ENCODE data around the gene LYRM4.
A peak's percentile ranks its signal among the peaks of the same experiment; 100 is the strongest.

LYRM4 gene

DNA sequence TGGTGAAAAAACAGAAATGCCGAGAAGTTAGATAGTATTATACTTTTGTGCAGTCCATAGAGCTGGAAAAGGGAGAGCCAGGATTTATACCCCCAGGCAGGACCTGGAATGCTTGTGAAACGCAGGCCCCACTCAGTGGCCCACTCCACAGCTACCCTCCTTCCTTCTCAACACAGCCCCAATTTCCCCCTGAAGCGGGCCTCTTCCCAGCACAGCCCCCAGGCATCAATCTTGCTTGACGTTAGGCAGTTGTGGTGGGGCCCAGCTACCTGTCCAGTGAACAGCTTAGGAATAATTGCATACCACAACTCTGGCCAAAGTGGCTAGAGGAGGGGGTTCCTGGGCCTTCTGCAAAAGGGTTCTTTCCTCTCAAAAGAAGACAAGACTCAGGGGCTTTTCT lies 114.4 kb downstream of the LYRM4 start:
- no peak for DNase-seq (ENCODE audit: low spot score)

DNA sequence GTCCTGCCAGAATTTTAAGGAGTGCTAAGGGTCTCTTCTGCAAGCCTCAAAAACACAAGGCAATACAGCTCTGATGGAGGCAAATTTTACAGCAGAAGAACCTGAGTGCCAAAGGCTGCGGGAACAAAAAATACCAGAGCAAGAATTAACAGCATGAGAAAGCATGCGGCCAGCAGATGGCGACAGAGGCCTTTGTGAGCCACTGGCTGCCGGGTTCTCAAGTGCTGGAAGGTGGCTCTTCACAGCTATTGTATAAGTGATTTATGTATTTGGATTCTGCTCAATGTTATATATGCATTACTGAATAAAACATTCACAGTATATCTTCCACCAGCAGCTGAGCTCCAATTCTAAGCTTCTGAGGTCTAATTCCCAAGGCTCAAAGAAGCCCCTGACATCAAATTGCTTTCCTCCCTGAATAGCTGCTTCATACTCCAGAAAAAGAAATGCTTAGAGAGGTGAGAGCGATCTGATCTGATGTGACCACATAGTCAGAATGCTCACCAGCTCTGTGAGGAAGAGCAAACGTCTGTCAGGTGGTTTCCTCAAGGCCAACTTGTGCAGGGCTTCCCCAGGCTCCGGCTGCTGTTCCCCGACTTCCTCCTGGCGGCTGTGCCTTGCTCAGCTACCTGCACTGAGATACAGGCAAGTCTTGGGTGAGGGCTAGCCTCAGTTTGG lies 117.0 kb downstream of the LYRM4 start:
- DNase-seq (ENCODE audit: low spot score) = peak; percentile 73

DNA sequence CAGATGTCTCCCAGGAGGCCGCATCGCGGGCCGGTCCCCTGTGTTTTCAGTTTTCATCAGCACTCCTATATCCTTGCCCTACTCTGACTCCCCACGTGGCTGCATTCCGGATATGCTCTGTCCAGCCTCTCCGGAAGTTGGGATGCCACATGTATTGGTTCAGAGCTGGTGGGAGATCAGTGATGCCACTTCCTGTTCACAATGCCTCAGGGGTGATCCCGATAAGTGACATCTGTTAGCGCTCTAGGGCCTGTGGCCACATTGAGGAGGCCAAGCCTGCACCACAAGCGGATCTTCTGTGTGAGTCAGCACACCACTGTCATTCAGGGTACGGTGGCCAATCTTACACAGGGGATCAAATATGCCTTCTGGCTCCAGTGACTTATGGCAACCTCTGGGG lies 117.8 kb downstream of the LYRM4 start:
- DNase-seq (ENCODE audit: low spot score) = no peak

DNA sequence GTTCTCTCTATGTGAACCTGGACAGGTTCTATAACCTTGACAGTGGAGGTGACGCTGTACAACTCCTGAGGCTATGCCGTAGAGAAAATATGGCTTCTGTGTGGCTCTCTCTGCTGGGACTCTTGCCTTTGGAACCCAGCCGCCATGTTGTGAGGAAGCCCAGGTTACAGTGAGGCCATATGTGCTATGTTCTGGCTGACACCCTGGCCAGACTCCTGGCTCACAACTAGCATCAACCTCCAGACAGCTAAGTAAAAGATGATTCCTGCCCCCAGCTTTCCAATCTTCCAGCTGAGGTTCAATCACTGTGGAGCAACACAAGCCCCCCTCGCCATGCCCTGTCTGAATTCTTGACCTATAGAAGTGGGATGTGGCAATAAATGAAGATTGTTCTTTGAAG lies 118.6 kb downstream of the LYRM4 start:
- no peak for DNase-seq (ENCODE audit: low spot score)

DNA sequence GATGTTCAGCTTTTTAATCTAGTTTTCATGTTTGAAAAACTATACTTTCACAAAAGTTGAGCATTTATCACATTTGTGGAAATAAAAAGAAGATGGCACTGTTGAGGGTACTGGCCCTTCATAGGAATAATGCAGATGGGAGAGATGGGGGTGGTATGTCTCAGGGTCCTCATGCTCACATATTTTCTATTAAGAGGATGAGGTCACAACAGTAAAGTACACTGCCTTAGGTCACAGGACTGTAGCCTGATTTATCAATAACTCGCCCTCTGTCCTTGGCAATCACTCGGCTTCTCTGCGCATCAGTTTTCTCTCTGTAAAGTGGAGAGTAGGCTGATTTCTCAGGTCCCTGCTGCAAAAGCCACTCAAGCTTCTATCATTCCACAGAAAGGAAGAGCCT lies 119.7 kb downstream of the LYRM4 start:
- no peak for DNase-seq (ENCODE audit: low spot score)

DNA sequence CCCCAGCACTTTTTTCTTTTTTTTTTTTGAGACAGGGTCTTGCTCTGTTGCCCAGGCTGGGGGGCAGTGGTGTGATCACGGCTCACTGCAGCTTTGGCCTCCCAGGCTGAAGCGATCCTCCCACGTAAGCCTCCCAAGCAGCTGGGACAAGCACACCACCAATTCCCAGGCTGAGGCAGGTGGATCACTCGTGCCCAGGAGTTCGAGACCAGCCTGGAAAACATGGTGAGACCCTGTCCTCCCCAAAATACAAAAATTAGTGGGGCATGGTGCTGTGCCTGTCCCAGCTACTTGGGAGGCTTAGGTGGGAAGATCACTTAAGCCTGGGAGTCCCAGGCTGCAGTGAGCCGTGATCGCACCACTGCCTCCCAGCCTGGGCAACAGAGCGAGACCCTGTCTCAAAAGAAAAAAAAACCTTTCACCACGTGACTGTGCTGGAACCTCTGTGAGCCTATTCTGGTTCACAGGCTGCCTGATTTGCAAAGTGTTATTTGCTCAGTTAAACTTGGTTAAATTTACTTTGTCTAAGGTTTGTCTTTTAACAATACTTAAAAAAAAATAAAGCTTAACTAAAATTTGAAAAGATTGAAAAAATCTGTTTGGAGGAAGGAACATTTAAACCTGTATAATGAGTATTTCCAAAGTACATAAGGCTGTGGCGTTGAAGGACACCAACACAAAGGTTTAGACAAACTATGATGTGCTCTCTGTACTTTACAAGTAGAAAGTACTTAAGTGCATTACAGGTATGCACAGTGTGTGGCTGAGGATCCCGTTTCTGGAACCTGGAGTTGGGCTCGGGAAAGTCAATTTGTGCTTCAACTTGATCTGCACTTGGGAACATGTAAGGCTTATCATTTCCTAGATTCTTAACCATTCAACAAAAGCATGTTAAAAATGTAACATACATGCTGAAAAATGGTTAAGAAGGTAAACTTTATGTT lies 120.7 kb downstream of the LYRM4 start:
- DNase-seq (ENCODE audit: low spot score) = no peak

DNA sequence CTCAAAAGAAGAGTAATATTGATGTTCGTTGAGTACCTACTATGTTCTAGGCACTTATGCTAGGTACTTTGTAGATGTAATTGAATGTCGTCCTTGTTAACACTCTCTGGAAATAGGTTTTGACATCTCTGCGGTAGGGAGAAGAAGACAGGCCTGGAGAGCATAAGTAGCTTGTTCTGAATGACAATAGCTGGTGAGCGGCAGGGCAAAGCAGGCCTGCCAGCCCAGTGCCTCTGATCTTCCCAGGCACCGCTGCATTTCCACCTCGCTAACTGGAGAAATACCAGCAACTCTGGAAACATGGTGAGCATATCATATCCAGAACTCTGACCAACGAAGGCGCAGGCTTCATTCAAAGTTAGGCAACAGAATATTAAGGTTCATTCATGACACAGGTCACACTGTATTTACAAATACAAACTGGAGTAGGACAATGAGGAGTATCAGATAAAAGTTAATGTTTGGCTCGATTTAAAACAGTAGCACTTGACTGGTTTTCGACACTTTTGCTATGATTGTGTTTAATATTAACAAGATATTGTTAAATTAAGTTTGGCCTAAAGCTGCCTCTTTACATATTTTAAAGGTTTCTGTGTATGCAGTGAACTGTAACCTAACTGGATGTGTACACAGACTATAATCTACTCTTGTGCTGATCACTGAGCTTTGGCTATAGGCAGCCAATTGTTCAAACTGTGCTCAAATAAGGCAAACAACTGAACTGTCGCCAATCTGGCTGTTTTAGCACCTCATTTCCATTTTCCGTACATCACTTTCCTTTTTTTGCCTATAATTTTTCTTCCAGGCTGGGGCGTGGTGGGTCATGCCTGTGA lies 121.5 kb downstream of the LYRM4 start:
- DNase-seq (ENCODE audit: low spot score) = peak; percentile 38

DNA sequence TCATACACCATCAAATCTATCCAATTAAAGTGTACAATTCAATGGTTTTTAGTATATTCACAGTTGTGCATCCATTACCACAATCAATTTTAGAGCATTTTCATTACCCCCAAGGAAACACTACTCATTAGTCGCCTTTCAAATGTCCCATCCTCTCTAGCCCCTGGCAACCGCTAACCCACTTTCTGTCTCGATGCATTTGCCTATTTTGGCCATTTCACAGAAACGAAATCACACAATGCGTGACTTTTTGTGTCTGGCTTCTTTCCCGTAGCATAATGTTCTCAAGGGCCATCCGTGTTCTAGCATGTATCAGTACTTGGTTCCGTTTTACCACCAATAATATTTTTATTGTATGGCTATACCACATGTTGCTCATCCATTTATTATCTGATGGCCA lies 123.9 kb downstream of the LYRM4 start:
- DNase-seq (ENCODE audit: low spot score) = no peak

DNA sequence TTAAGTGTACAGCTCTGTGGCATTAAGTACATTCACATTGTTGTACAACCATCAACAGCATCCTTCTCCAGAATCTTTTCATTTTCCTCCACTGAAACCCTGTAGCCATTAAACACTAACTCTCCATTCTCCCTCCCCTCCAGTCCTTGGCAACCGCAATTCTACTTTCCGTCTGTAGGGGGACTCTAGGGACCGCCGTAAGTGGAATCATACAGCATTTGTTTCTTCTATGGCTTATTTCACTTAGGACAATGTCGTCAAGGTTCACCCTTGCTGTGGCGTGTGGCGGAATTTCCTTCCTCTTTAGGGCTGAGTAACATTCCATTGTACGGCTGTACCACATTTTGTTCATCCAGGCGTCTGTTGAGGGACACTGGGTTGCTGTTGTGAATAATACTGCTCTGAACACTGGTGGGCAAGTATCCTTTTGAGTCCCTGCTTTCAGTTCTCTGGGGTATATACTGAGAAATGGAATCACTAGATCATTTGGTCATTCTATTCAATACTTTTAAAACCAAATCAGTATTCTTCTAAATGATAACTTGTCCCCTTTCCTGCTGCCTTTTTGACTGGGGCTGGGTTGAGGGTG lies 124.9 kb downstream of the LYRM4 start:
- peak; percentile 33 for DNase-seq (ENCODE audit: low spot score)

DNA sequence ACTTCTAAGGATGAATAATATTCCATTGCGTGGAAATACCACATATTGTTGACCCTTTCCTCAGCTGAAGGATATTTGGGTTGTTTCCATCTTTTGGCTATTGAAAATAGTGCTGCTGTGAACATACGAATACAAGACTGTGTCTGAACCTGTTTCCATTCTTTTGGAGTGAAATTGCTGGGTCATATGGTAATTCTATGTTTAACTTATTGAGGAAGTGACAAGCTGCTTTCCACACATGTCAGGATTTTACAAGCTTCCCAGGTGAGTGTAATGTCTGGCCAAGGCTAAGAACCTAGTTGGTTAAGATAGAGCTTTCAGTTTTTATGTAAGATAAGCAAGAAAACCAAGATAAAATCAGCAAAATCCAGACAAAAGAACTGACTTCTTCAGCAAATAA lies 126.8 kb downstream of the LYRM4 start:
- no peak for DNase-seq (ENCODE audit: low spot score)

DNA sequence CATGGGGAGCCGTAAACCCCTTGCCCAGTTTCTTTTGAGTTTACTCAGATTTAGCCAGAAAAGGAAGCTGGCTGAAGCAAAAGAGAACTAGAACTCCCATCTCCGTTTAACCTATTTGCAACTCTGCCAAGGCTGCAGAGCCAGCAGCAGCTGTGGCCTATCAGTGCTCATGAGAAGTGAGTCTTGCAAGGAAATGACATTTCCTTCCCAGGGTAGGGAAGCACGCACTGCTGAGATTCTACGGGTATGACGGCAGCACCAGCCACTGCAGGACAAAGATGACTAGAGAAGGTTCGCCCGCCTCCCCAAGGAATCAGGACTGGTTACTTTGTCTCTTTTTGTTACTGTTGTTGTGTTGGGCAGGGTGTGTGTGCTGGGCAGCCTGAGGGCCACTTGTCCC lies 128.0 kb downstream of the LYRM4 start:
- DNase-seq (ENCODE audit: low spot score) = no peak

DNA sequence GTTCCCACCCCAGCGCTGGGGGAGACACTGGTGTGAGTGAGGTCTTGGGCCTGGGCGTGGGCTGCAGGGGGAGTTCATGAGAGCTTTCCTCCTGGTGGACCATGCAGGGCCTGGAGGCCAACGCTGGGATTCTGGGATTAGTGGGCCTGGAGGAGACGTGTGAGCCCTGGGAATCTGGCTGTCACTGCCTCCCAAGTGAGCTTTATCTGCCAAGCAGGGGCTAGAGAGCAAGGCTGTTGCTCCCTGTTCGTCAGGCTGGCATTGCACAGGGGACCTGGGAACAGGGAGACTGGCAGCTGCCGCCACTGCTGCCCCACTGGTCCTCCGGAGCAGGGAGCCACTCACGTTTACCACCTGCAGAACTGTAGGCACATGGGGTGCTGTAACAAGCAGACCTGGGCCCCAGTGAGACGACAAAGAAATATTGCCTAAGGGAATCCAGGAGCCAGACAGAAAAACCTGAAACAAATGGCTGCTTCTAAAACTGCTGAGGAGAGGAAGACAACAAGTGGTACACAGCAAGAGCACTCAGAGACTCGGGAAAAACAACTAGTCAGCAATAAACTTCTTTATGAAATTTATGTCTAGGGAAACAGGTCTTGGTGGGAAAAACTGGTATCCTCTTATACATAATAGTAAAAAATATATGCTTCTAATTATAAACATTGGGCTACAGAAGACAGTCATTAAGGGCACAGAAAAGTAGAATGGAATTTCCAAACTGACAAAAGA lies 130.4 kb downstream of the LYRM4 start:
- DNase-seq (ENCODE audit: low spot score) = no peak

DNA sequence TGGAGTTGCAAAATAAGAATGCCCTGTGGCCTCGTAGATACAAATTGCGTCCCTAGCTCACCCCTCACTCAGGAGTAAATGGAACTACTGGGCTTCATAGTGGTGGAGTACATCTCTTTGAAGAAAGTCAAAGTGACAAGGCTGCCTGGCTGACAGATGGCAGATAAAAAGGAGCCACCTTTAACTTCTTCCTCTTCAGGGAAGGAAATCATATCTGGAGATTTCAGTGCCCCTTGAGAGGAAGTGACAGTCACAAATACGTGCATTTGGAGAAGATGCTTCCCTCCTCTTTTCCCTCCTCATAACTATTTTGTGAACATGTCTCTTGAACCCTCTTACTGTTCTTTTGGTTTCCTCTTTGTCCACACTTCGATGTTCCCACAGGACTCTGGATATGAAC lies 132.4 kb downstream of the LYRM4 start:
- no peak for DNase-seq (ENCODE audit: low spot score)

DNA sequence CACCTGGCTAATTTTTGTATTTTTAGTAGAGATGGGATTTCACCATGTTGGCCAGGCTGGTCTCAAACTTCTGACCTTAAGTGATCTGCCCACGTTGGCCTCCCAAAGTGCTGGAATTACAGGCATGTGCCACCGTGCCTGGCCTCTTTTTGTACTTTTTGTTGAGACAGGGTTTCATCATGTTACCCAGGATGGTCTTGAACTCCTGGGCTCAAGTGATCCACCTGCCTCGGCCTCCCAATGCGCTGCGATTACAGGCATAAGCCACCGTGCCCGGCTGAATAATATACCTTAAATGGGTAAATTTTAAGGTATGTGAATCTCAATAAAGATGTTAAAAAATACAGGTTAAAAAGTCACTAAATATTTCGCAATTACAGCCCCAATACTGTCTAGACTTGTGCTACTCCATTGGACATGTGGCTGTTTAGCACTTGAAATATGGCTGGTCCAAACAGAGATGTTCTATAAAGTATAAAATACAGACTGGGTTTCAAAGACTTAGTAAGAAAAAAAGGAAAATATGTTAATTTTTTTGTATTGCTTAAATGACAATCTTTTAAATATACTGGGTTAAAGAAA lies 133.6 kb downstream of the LYRM4 start:
- DNase-seq (ENCODE audit: low spot score) = no peak

DNA sequence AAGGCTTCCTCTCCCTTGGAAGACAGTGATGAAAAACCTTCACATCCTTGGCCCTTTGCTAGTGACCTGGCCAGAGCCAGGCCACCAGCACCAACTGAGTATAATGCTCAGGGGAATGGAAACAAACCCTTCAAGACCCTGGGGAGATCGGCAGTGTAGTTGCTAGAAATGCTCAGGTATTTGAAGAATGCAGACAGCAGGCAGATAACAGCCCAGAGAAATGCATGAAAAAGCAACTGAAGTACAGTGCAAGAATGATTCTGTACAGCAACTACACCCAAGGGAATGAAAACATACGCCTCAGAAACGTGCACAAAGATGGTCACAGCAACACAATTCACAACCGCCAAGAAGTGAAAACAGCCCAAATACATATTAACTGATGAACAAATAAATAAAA lies 134.5 kb downstream of the LYRM4 start:
- DNase-seq (ENCODE audit: low spot score) = no peak

DNA sequence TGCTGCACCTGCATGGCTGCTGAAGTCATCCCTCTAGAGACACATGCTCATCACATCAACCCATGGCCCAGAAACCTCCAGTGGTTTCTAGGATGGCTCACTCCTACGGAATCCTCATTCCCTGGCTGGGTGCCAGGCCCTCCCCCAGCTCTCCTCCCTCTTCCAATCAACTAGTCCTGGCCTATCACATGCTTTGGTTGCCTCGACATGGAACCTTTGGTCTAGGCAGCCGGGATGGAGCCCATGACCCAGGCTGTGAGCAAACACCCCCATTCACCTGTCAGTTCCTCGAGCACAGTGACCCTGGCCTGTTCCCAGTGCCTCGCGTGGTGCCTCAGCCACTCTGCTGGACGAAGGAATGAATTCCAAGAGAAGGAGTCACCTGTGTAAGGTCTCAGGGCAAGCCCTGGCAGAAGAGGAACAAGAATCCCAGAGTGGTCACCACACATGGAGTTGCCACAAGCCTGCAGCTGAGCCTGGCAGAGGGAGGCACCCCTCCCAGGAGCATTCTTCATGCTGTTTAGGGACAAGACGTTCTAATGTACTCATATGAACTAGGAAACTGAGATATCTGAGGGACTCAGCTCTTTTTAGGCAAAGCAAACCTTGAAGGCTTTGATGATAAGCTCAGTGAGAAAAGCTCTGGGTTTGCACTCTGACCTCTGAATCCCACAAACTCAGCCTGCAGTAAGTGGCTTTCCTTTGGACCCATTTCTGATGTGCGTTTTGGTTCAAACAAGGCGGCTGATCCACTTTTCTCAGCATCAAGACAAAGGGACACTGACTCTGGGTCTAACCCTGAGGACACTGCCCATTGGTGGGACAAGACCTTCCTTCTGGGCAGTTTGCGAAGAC lies 135.4 kb downstream of the LYRM4 start:
- no peak for DNase-seq (ENCODE audit: low spot score)

DNA sequence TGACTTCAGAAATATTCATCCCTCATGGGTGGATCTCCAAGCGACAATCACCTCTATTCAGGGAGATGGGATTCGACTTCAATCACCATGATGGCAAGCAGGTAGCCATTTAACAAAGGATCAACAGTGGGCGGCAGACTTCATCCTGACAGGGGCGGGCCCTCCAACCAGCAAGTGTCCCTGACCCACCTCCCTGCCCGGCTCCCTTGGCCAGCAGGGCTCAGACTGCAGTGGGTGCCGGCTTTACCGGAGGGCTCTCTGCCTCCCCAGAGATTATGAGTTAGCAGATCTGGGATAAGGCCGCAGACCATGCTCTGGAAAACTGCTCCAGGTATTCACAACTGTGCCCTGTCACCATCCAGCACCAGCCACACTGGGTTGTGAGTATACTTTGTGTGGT lies 136.2 kb downstream of the LYRM4 start:
- DNase-seq (ENCODE audit: low spot score) = no peak

DNA sequence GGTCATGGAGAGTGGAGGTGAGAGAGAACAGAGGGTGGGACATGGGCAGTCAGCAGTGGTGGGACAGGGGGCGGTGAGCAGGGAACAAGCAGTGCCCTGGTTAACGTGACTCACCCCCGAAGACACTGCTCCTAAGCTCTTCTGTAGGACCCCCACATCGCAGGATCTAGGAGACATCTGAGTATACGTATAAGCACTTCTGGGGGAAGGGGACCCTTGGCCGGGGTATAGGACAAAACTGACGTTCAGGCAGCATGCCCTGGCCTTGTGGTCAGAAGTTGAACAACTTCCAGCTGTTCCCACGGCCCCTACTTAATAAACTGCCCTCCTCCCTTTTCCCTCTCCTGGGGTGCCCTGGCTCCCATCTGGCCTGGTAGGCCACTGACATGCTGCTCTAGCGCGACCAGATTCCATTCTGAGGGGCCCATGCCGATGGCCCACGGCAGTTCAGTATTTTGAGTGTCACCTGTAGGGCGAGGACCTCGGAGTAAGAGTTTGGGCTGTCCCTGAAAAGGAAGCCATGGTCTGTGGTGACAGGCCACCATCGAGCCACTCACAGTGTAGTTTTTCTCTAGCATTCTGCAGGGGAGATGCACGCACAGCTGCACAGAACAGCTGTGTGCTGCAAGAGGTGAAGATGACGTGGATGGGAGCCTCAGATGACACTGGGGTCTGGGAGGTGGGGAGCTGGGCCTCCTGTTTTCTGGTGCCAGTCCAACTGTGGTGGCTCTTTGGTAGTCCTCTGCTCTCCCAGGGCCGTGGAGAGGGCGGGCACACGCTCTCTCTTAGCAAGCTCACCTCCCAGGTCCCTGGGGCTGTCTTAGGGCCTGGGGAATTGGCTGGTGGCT lies 137.2 kb downstream of the LYRM4 start:
- no peak for DNase-seq (ENCODE audit: low spot score)

DNA sequence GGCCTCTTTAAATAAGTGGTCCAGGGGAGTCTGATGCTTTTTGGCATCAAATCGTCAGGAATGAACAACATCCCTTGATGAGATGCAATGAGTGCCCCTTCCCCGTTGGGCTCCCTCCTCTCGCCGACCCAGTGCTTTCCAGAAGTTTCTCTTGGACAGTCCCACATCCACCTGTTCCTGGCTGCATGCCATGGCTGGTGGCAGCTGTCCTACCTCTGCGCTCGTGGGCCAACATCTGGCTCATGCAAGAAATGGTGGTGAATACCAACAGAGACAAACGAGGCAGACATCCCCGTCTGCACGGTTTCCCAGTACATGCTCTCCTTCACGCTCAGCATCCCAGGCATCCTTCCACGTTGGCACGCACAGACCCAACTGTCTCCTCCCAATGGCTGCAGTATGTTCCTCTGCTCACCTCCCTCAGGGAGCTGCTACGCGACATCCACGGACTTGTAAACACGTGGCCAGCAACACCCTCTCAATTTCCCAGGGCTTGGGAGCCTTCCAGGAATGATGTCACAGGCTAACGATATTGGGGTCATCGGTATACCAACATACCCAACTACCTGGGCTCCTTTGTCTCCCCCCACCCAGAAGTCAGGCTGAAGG lies 138.1 kb downstream of the LYRM4 start:
- DNase-seq (ENCODE audit: low spot score) = no peak
